ENCODE data around the gene AUTS2.

DNA sequence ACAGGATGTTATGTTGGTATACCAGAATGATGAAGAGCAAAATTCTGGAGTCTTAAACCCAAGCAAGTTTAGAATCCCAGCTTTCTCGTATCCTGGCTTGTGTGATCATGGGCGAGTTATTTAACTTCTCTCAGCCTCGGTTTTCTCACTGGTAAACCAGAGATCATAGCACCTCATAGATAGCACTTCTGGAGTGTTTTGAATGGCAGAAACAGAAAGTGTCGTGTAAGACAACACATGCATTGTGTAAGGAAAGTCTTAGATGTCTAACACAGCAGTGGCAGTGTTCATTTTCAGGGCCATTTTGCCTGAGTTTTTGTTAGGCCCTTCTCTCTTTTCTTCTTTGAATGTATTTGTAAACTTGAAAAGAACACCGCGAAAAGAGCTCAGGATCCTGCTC lies 465.1 kb downstream of the AUTS2 start:
- TF ChIP-seq, protein P1, sequence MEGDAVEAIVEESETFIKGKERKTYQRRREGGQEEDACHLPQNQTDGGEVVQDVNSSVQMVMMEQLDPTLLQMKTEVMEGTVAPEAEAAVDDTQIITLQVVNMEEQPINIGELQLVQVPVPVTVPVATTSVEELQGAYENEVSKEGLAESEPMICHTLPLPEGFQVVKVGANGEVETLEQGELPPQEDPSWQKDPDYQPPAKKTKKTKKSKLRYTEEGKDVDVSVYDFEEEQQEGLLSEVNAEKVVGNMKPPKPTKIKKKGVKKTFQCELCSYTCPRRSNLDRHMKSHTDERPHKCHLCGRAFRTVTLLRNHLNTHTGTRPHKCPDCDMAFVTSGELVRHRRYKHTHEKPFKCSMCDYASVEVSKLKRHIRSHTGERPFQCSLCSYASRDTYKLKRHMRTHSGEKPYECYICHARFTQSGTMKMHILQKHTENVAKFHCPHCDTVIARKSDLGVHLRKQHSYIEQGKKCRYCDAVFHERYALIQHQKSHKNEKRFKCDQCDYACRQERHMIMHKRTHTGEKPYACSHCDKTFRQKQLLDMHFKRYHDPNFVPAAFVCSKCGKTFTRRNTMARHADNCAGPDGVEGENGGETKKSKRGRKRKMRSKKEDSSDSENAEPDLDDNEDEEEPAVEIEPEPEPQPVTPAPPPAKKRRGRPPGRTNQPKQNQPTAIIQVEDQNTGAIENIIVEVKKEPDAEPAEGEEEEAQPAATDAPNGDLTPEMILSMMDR (IDR thresholded peaks at IDR 0.05 in 8 of 11, conservative IDR thresholded peaks at IDR 0.05 in 3 of 11), result no peak
- TF ChIP-seq POLR2AphosphoS5 (IDR thresholded peaks at IDR 0.05) (no peak), POLR2A (IDR thresholded peaks at IDR 0.05) (no peak)

Measured in spleen (tissue), 7 donors.